ENCODE measurements around the gene LONRF3. TPM values are rescaled to one million over a fixed set of nuclear protein-coding genes. Genes with fewer than 3 reads are reported as not detected.
"Not testable (repeated sequence)": the region's sequence is repeated elsewhere in the genome, so short reads cannot be mapped to it uniquely, and the experiment has no call there.

LONRF3 gene
- total RNA-seq, 1 donor from 2014 or later, result 1.5 TPM

DNA sequence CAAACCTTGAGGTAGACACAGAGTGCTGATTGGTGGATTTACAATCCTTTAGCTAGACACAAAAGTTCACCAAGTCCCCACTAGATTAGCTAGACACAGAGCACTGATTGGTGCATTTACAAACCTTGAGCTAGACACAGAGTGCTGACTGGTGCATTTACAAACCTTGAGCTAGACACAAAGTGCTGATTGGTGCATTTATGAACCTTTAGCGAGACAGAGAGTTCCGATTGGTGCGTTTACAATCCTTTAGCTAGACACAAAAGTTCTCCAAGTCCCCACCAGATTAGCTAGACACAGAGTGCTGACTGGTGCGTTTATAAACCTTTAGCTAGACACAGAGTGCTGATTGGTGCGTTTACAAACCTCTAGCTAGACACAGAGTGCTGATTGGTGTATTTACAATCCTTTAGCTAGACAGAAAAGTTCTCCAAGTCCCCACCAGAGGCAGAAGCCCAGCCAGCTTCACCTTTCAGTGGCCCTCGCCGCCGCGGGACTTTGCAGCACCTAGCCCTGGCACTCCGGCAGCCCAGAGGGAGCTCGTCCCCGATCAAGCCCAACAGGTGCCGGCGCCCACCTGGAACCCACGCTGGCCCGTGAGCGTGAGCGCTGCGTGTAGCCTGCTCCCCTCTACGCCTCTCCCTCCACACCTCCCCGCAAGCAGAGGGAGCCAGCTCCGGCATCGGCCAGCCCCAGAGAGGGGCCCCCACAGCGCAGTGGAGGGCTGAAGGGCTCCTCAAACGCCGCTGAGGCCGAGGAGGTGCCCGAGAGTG, 53.7 kb downstream of the LONRF3 start:
- intact Hi-C loops (cut with DNase I); DNase-seq (ENCODE audit: low spot score): not testable (repeated sequence)

DNA sequence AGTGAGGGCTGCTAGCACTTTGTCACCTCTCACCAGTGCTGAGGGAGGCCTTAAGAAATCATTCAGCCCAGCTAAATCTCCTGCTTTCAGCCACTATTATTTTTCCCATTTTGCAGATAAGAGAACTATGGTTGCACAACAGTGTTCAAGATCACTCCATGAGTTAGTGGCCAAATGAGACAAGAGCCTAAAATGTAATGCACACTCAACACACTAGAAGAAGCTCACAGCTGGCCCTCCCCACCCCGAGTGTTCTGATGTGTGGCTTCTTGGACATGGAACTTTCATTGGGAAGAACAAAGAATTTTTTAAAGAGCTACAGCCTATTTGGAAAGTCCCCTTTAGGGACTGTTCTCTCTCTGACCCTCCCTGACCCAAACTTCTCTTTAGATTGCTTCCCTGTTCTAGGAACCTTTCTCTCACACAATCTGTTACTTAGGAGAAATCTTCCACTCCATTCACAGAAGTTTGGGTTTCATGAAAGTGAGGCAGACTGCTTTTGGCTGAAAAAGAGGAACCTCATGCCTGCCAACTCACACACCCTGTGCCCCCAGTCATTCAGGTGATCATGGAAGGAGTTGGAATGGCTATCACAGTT, 54.4 kb downstream of the LONRF3 start:
- intact Hi-C loops (cut with DNase I), result no loop called here
- no peak for DNase-seq (ENCODE audit: low spot score)

DNA sequence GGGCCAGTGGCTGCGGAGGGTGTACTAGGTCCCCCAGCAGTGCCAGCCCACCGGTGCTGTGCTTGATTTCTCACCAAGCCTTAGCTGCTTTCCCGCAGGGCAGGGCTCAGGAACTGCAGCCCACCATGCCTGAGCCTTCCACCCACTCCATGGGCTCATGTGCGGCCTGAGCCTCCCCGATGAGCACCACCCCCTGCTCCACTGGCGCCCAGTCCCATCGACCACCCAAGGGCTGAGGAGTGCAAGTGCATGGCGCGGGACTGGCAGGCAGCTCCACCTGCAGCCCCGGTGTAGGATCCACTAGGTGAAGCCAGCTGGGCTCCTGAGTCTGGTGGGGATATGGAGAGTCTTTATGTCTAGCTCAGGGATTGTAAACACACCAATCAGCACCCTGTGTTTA, 55.2 kb downstream of the LONRF3 start:
- DNase-seq (ENCODE audit: low spot score); intact Hi-C loops (cut with DNase I): not testable (repeated sequence)

DNA sequence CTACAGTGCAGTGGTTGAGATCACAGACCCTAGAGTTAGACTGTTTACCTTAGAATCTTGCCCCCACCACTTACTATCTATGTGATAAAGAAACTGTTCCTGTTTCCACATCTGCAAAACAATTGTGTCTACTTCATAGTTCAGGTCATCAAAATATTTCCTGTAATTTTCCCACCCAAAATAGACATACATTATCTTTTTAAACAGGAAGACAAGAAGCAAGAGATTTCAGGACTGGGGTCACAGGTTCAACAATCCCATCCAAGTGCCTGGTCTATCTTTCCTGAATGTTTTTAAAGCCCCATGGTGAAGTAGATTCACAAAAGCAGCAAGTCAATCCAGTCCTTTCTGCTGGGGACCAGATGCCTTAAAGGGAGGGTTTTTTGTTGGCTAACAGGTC, 56.6 kb downstream of the LONRF3 start:
- DNase-seq (ENCODE audit: low spot score), result no peak
- intact Hi-C loops (cut with DNase I), result no loop called here

DNA sequence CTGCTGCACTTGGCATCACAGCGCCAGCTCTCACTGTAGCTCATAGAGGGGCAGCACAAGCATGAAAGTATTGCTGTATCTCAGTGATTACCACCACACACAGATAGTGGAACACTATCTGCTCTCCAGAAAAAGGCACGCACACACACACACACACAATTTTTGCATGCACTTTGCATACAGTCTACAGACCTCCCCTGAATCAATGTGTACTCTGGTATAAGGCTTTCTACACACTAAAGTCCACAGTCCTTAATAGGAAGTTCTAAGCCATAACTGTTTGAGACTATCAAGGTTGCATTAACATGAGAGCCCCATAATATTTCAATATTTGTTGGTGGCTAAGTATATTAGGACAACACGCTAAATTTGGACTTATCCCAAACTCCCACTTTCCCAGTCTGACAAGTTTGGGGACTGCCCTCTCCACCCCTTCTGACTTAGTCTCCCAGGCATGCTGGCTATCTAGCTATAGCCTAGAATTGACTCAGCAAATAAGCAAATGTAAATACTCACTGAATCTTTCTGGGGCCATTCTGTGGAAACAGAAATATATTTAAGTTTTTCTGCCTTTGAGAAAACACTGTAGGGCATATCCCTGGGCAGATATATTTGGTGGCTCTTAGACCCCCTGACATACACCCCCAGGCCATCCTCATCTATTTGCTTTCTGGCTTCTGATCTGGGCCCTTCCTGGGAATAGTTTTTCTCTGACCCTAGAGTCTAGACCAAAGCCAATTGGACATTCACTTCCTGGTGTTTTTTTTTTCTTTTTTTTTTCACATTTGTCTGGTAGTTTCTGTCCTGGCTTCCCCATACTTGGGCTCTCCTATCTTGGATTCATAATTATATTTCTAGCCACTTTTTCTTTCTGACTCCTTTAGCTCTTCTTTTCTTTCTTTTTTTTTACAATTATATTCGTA, 62.0 kb downstream of the LONRF3 start:
- intact Hi-C loops (cut with DNase I), result no loop called here
- DNase-seq (ENCODE audit: low spot score), result no peak

DNA sequence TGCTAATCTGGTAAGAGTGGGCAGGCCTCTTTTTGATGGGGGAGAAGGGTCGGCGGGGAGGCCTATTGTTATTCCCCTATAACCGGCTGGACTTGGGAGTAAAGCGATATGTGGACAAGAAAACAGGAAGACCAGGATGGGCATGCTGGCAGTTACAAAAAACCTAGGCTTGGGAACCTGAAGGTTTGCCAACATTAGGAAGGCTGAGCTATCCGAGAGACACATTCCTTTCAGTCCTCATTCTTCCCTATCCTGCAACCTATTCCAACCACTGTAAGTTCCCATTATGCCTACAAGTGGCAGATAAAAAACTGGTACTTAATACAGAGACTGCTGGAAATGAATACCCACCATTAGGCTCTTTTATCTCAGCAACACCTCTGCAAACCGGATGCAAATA, 66.0 kb downstream of the LONRF3 start:
- no peak for DNase-seq (ENCODE audit: low spot score)
- intact Hi-C loops (cut with DNase I), result no loop called here

DNA sequence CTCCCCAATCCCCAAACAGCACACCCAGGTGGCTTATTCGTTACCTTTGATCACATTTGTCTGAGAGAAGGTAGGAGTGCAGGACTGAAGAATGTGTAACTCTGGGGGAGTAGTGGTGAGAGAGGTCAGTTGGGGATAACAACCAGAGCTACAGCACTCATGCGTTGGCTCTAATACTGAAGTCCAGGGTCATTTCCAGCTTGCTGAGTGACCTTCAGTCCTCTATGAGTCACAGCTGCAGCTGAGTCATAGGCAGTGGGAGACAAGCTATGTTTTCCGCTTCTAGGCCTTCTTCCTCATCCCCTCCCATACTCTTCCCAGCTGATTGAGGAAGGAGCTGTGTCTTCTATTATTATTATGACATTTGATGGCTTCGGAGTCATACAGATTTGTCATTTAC, 66.8 kb downstream of the LONRF3 start:
- DNase-seq (ENCODE audit: low spot score), result peak; percentile 78
- intact Hi-C loops (cut with DNase I), result no loop called here

DNA sequence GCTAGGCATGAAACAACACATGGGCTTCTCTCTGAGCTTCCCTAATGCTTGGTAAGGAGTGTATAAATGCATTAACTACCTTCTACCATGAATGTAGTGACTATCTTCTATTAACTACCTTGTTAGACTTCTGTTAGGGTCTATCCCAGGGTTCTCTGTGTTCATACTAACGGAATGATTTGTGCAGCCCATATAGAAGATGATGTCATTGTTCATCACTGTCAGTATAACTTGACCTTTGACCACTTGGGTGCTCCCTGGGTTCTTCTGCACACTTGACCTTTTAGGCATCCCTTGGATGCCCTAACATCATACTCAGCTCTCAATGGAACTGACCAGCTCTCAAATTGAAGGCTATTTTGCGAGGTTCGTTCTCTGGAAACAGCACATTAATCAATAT, 67.6 kb downstream of the LONRF3 start:
- DNase-seq (ENCODE audit: low spot score), result no peak

DNA sequence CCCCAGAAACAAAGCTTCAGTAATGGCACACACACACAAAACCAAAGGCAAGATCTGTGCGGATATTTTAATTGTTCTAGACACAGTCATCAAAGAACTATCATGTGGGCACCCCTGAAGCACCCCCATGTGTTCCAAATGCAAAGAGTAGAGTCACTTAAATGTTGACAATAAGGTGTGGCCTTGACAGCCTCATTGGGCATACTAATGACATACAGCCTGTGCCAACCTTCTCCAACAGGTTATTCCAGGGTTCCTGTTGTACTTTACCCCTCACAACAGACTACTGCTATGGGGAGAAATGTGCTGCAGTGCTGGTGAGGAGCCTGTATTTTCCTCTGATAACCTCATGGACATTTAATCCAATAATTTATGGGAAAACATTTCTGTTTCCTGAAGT, 68.6 kb downstream of the LONRF3 start:
- intact Hi-C loops (cut with DNase I), result no loop called here
- no peak for DNase-seq (ENCODE audit: low spot score)

More for the DNA sequence above, 67.6 kb downstream of the LONRF3 start:
- intact Hi-C loops (cut with DNase I), result no loop called here

DNA sequence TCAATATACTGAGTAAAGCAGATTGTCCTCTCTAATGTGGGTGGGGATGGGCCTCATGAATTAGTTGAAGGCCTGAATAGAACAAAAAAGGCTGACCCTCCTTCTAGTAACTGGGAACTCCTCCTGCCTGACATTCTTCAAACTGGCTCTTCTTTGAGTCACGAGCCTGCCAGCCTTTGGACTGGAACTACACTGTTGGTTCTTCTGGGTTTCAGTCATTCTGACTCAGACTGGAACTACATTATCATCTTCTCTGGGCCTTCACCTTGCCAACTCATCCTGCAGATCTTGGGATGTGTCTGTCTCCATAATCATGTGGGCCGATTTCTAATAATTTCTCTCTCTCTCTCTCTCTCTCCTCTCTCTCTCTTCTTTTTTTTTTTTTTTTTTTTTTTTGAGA, 71.5 kb downstream of the LONRF3 start:
- intact Hi-C loops (cut with DNase I), result no loop called here
- no peak for DNase-seq (ENCODE audit: low spot score)

DNA sequence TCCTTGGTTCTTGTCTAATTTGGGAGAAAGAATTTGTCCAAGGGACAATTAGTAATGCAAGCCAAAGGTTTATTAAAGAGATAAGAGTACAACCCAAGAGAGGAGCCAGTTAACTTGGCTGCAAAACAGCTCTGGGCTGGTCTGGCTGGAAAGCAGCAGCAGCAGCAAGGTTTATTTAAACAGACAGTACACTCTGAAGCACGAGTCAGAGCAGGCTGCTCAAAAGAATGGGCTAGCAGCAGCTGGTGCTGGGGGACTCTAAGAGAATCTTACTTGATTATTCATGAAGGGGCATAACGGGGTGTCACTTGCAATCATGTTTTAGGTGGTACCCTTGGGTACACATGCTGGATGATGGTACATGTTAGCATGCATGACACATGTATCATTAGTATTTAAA, 81.3 kb downstream of the LONRF3 start:
- no peak for DNase-seq (ENCODE audit: low spot score)
- intact Hi-C loops (cut with DNase I), result no loop called here

DNA sequence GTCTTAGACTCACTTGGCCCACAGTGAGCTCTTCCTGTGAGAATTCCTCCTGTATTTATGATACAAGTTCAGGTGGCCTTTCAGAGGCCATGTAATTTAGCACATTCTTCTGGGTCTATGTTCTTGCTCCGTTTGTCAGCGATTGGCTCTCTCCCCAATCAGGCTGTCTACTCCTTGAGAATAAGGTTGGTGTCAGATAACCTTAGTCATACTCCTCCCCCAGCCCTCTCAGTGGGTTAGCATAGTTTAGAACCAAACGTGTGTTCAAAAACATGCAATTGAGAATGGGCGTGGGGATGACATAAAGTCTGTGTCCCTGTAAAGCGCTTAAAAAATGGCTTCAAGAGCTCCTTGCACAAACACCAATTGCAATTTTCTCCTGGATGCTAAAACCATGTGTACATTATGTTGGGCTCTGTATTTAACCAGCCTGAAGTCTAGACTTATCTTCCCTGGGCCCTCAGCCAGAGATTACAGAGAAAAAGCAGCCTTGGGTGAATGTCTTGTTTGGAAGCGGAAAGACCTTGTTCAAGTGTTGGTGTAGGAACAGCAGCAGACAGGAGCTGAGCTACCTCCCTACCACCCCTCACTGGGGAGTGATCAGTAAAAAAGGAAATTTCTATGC, 88.4 kb downstream of the LONRF3 start:
- no peak for DNase-seq (ENCODE audit: low spot score)
- intact Hi-C loops (cut with DNase I), result no loop called here

DNA sequence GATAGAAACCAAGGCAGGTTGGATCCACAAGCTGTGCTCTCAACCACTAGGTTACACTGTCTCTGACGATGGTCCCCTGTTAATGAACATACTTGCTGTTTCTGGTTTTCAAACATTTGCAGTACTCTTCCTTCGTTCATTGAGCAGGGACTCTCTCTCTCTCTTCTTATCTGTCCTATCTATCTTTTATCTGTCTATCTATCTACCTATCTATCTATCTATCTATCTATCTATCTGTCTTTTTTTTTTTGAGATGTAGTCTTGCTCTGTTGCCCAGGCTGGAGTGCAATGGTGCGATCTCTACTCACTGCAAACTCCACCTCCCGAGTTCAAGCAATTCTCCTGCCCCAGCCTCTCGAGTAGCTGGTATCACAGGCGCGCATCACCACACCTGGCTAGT, 89.0 kb downstream of the LONRF3 start:
- intact Hi-C loops (cut with DNase I), result no loop called here
- DNase-seq (ENCODE audit: low spot score), result no peak

DNA sequence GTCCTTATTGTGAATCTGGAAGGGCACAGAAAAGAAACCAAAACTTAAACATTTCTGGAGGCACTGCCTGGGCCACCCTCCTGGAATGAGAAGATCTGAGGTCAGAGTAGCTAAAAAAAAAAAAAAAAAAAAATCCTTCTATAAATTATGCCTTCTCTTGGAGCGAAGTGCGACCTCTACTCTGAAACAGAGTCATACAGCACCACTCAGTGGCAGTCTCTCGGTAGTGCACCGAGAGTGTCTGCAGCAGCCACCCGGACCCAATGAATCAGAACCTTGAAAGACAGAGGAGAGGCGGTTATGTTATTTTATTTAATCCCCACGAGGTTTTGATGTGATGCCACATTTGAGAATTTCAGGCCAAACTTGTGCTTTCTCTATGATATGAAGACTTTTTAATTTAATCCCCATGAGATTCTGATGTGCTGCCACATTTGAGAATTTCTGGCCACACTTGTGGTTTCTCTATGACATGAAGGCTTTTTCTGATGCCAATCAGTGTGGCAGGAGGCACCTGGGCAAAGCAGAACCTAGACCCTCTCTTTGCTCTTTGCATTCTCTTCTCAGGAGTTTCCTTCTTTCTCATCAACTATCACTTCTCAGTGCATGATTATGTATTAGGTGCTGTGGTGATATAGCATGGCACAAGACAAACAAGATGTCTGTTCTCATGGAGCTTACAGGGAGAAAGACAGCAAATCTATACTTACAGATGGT, 92.8 kb downstream of the LONRF3 start:
- no peak for DNase-seq (ENCODE audit: low spot score)
- intact Hi-C loops (cut with DNase I), result loop anchor here (5.0 kb wide), 2 partner anchors 60 to 220 kb away; no protein-coding TSS in a partner anchor

Other genes with a start within 250 kb of the LONRF3 start
- 20.7 TPM for gene IL13RA1, start 247.0 kb upstream of the LONRF3 start, total RNA-seq
- 0.30 TPM for gene ZCCHC12, start 150.8 kb upstream of the LONRF3 start, total RNA-seq
- gene CT47C1, start 98.4 kb downstream of the LONRF3 start, total RNA-seq, result not detected
- 0.08 TPM for gene KIAA1210, start 153.2 kb downstream of the LONRF3 start, total RNA-seq

Data from cardiac septum (tissue), 1 donor.